NCI-H748 (cell line): ENCODE measurements around the gene MIAT.
"Not testable (repeated sequence)": the region's sequence is repeated elsewhere in the genome, so short reads cannot be mapped to it uniquely, and the experiment has no call there.

Experiments
- DNase-seq: peaks from one replicate; lab custom pipeline; 2025; ENCODE audit not compliant: unreplicated experiment; lab: John Stamatoyannopoulos, UW

MIAT gene

DNA sequence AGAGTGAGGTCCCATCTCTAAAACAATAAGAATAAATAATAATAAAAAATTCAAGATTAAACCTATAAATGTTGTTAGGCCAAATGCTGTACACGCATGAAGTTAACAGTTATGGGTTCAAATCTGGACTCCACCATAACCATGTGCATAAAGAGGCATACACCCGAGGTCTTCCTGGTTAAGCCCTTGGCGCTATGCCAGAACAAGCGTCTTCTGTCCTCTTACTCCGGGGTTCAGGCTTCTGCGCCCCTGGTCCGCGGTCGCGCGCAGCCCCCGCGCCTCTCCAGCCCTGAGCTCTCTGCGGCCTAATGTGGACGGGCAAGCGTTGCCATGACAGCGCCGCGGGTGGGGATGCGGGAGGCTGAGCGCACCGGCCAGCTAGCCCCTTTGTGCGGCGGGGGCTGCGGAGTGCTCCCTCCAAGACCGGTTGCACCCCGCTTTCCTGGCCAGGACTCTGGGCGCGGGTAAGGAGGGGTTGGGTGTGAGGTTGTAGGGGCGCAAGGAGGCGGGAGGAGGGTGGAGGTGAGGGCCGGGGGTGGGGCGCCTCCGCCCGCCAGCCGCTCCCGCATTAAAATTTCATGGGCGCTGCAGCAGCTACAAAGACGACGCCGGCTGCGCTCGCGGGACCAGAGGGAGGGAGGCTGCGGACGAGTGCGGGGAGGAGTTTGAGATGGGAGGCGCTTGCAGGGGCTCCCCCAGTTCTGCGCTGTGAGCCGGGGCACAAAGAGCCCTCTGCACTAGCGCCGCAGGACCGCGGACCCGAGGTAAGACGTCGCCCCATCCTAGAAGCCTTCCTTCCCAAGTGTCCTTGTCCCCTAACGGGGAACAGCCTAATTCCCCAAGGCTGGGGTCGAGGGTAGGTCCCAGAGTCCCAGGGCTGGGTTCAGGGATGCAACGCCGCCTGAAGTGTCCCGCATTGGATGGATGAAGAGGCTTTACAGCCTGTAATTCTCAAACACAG, at the start of gene MIAT:
TSS of gene MIAT (plus strand) at position 698 of the 961 bp plus-strand sequence.
- DNase-seq: peak; percentile 72

GRCh38 chr22:26608129-26608528, 49.3 kb upstream of the MIAT start:
- DNase-seq: no peak

DNA sequence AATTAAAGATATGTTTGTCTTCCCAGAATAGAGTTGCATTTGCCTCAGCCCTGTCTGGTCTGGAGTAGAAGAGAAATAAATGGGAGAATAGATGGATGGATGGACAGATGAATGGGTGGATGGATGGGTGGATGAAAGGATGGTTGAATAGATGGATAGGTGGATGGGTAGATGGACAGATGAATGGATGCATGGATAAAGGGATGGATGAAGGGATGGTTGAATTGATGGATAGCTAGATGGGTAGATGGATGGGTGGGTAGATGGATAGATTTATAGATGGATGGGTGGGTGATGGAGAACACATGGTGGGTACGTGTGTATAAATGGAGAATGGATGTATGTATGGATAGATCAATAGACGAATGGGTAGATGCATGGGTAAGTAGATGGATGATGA, 48.1 kb upstream of the MIAT start:
- no peak for DNase-seq

GRCh38 chr22:26610072-26610958, 47.1 kb upstream of the MIAT start:
- DNase-seq: no peak

DNA sequence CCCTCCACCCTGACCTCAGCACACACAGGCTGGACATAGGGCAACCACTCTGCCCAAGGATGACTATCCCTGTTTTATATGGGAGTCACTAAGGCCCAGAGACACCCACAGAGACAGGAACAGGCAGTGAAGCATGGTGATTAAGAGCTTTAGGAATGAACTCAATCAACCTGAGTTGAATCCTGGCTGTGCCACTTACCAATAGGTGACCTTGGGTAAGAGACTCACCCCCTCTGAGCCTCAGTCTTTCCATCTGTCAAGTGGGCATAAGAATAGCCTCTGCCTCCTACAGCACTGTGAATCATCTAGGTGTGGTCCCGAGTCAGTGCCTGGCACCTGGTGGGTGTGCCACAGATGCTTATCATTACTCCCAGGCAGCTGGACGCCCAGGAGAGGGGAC, 46.4 kb upstream of the MIAT start:
- no peak for DNase-seq

DNA sequence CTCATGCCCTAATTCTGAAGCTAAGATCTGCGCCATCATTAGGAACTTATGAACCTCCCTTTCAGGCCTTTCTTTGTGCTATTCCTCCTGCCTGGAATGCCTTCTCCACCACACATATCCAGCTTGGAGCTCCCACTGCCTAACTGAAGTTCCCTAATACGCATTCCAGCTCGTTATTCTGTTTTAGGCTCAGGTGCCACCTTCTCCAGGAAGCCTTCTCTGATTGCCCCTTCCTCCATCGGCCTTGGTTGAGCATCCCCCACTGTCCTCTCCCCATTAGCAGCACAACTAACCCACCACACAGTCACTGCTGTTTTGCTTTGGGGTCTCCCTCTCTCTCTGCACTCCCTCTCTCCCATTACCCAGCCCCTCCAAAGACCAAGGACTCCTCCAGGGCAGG, 44.7 kb upstream of the MIAT start:
- DNase-seq: no peak

- DNase-seq: not testable (repeated sequence)
Measured at GRCh38 chr22:26613753-26614152, 43.6 kb upstream of the MIAT start.

DNA sequence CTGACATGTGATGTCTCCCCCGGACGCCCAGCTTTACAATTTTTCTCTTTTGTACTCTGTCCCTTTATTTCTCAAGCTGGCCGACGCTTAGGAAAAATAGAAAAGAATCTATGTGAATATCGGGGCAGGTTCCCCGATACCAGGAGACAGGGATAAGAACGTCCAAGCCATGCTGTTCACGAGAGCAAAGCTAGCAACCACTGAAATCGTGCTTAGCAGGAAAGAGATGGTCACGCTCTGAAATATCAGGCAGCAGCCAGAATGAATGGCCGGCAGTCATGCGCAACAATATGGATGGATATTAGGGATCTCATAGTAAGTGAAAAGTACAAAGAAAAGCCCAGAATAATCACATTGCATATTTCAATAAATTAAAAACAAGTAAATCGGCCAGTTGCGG, 43.1 kb upstream of the MIAT start:
- no peak for DNase-seq

DNA sequence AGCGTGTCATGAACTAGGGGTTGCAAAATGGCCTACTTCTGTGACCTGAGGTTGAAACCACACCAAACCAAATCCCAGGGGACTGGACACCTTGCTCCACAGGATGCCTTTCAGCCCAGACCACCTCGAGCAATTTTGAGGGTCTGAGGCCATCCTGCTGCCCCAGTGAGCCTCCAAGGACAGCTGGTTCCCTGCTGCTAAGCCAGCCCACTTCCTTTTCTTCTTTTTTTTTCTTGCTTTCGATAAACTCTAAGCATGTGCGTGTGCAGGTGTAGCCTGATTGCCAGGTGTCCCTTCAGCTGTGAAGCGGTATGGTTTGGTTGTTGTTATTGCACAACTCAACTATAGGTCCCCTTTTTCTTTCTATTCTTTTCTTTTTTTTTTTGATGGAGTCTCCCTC, 42.2 kb upstream of the MIAT start:
- DNase-seq: no peak

GRCh38 chr22:26615830-26616435, 41.5 kb upstream of the MIAT start:
- DNase-seq: no peak

- no peak for DNase-seq
Measured at GRCh38 chr22:26616650-26617049, 40.7 kb upstream of the MIAT start.

- DNase-seq: no peak
Measured at GRCh38 chr22:26617271-26618199, 39.9 kb upstream of the MIAT start, which contains the start of gene CRYBB1. CRYBB1 (minus strand) TSS chr22:26618027; CDS start chr22:26616319, 1,708 bp downstream.

DNA sequence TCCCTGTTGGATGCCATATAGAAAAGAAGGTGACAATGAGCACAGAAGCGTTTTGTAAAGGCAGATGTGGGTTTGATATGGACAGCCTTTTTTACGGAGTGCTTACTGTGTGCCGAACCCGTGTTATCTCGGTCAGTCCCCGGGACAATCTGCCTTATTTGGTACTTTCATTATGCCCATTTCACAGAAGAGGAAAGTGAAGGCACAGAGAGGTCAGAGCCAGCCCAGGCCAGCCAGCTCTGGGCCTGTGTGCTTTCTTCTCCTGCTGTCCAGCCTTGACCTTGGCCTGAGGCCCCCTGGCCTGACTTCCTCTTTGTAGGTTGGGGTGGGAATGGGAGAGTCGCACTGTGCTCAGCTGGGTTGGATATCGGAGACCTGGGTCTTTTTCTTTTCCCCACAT, 38.9 kb upstream of the MIAT start:
- DNase-seq: no peak

DNA sequence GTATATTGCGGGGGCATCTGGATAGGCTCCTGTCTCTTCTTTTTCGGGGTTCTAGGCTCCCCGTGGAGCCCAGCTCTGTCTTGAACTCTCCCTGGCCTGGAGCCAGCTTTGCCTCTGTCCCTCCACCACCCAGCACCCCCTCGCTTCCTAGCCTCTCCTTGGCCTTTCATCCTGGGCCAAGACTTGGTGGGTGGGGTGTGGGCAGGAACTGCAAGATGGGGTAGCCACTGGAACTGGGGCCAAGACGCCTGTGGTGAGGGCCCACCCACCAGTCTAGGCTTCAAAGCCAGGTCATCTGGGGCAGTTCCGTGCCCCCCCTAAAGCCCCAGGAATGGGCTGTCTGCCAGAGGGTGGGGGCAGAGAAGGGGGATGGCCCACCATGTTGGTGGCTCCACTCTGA, 37.9 kb upstream of the MIAT start:
- DNase-seq: no peak

GRCh38 chr22:26620197-26620596, 37.2 kb upstream of the MIAT start:
- no peak for DNase-seq

DNA sequence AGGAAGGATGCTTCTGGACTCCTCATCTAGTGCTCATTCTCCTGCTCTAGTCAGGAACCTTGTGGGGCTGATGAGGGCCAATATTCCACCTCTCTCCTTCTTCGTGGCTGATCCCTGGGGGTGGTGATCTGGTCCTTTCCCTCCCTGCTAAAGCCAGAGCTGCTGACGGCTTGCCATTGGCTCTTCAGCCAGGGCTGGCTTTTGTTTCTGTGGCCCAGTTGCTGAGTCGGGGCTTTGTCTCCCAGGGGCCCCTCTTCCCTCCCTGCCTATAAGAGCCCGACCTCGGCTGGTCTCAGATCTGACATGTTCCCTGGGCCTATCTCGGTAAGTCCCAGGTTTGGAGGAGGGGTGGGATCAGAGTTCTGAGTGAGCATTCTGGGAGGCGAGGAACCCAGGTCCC, 35.7 kb upstream of the MIAT start, which contains the start of gene CRYBA4:
TSS of gene CRYBA4 (plus strand) at position 301 of the 400 bp plus-strand sequence. CDS start 634 bp downstream, outside the sequence.
- no peak for DNase-seq

- no peak for DNase-seq
Measured at GRCh38 chr22:26623984-26624383, 33.4 kb upstream of the MIAT start.

GRCh38 chr22:26624803-26625202, 32.6 kb upstream of the MIAT start:
- no peak for DNase-seq

- no peak for DNase-seq
Measured at GRCh38 chr22:26629988-26630761, 27.2 kb upstream of the MIAT start.
